NCI-H526 (cell line): ENCODE data around the gene CYLD.

Experiments
- DNase-seq, 2 experiments: peaks; one replicate each; lab custom pipeline; 2025; lab: John Stamatoyannopoulos, UW

CYLD gene

GRCh38 chr16:50741781-50742575 is at the start of gene CYLD:
Gene CYLD, plus strand, starts transcription at chr16:50742086. Its CDS starts 7,613 bp downstream, at chr16:50749699.
- peak; percentile 94 to 98 for DNase-seq

GRCh38 chr16:50692644-50692998 is 49.3 kb upstream of the CYLD start:
- DNase-seq = no peak

DNA sequence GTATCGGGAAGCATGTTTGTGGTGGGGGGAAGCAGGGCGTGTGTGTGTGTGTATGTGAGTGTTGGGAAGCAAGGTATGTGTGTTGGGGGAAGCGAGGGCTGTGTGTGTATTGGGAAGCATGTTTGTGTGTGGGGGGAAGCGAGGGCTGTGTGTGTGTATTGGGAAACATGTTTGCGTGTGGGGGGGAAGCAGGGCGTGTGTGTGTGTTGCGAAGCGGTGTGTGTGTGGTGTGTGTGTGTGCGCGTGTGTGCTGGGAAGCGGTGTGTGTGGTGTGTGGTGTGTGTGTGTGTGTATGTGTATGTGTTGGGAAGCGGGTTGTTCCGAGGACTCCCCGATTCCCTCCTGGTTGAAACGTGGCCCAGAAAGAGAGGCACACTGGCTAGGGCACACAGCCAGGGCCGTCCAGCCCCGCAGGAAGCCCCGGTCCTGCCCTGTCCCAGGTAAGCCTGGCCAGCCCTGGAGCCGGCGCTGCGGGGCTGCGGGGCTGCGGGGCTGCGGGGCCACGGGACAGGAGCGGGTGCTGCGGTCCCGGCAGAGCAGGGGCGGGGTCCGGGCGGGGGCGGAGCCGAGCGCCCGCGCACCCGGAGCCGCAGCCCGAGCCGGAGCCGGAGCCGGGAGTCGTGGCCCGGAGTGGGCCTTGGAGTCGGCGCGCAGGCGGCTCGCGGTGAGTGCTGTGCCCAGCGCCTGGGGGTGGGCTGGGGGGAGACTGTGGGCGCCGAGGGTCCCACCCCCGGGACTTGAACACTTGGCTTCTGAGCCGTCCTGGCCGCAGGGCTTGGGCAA is 48.7 kb upstream of the CYLD start, which contains the start of gene NOD2:
TSS of gene NOD2 (plus strand) at position 608 of the 783 bp plus-strand sequence. CDS start 5,890 bp downstream, outside the sequence.
- peak in 1 of 2 experiments; percentile 21 for DNase-seq

GRCh38 chr16:50694206-50694605 is 47.7 kb upstream of the CYLD start:
- no peak for DNase-seq

- DNase-seq = no peak
Measured at GRCh38 chr16:50695017-50696000, 46.6 kb upstream of the CYLD start.

DNA sequence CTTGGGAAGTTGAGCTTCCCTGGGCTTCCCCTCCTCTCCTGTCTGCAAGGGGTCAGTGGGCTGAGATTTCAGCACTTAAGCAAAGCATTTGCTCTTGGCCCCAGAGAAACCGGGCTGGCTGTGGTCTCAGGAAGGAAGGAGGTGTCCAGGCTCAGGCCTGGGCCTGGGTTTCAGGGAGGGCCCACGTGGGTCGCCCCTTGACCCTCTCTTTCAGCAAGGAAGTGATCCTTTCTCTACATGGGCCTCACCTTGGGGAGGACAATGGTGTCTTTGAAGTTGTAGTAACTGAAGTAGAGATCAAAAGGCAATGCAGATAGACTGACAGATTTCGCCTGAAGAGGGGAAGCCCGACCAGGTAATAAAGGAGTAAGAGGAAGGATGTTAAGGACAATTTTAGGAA is 45.8 kb upstream of the CYLD start:
- DNase-seq = no peak

GRCh38 chr16:50696575-50697420 is 45.1 kb upstream of the CYLD start:
- no peak for DNase-seq

- DNase-seq = no peak
Measured at GRCh38 chr16:50697421-50697715, 44.5 kb upstream of the CYLD start.

DNA sequence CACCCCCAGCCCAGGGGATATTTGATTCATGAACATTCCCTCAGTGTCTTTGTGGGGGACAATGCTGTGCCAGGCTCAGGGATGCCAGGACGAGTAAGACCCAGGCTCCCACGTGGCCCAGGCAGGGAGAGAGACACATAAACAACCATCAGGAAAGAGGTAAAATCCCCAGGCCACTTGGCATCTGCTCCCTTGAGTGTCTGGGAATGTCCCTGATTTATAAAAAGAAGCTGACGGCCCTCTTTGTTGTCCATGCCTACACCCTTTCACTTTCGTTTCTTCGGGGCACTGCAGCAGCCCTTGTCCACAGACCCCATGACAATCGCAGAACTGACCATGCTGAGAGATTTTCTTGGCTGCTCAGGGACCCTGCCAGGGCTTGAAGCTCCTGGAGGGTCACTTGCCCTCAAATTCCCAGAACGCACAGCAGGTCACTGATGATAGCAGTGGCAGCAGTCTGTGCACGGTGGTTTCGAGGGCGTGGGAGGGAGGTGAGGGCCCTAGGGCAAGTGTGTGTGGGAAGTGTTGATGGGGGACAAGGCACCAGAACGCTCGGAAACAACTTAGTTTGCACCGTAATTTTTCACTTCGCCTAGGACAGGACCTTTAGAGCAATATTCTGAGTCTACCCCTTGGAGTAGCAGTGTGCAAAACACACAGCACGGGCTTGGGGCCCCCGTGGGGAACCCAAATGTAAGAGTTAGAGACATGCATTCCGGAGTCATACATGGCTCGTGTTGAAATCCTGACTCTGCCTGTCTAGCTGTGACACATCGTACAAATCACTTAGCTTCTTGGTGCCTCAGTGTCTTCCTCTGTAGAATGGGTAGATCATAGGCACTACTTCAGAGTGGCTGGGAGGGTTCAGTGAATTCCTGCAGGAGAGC is 43.8 kb upstream of the CYLD start:
- DNase-seq = no peak

- no peak for DNase-seq
Measured at GRCh38 chr16:50699326-50700159, 42.3 kb upstream of the CYLD start.

DNA sequence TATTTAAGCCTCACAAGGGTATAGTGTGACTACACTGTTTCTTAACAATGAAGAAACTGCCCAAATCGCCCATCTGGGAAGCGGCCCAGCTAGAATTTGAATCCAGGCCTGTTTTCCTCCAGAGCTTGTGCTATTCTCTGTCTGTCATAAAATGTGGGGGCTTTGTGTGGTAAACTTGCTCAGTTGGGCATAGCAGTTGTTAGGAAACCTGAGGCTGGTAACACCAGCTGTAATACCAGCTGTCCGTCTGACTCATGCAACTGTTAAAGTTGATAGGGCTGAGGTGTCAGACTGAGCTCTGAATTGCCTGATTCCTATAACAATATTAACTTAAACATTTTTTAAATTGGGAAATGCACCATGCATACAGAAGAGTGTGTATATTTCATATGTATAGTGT is 39.2 kb upstream of the CYLD start:
- DNase-seq = no peak

DNA sequence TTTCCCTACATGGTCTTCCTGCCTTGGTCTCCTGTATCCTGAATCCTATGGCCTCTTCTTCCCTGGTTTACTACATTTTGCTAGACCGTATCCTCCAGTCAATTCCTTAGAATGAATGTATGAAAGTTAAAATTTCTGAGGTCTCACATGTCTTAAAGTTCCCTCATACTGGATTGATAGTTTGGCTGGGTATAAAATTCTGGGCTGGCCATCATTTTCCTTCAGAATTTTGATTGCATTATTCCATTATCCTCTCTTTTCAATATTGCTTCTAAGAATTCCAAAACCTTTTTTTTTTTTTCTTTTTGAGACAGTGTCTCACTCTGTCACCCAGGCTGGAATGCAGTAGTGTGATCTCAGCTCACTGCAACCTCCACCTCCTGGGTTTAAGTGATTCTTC is 37.6 kb upstream of the CYLD start:
- no peak for DNase-seq

DNA sequence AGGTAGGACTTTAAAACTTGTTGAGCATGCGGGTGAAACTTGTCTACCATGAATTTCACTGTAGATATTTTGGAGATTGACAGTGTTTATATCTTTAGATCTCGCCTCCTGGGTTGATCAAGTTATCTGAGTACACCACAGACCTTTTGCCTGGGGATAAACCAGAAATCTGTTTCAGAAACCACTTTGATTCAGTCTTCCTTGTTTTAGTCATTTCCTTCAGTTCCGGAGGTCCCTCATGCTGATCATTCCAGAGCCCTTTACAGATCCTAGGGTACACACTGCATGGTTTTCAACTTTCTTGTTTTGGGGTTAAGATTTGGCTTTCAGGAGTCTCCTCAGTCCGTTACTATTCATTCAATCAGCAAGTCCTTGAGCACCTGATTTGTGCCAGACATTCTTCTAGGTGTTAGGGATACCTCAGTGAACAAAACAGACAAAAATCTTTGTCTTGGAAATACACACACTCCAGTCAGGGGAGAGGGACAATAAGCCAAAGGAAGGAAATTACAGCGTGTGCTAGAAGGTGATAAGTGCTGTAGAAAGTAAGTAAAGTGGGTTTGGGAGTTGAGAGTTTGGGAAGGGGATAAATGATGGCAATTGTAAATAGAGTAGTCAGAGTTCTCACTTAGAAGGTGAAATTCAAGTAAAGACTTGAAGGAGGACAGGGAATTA is 36.3 kb upstream of the CYLD start:
- DNase-seq = no peak

GRCh38 chr16:50706250-50706649 is 35.6 kb upstream of the CYLD start:
- no peak for DNase-seq

- no peak for DNase-seq
Measured at GRCh38 chr16:50708373-50709060, 33.4 kb upstream of the CYLD start.

- DNase-seq = no peak
Measured at GRCh38 chr16:50709061-50709684, 32.7 kb upstream of the CYLD start.

- no peak for DNase-seq
Measured at GRCh38 chr16:50709980-50710379, 31.9 kb upstream of the CYLD start.

GRCh38 chr16:50711040-50711439 is 30.8 kb upstream of the CYLD start:
- DNase-seq = no peak
